ENCODE data around the gene ZC3H8. TPM values are rescaled to one million over a fixed set of nuclear protein-coding genes. Genes with fewer than 3 reads are reported as not detected.

ZC3H8 gene
- polyA plus RNA-seq, 12 donors, result 10.2 to 27.1 (median 16.9) TPM; not detected in 1

DNA sequence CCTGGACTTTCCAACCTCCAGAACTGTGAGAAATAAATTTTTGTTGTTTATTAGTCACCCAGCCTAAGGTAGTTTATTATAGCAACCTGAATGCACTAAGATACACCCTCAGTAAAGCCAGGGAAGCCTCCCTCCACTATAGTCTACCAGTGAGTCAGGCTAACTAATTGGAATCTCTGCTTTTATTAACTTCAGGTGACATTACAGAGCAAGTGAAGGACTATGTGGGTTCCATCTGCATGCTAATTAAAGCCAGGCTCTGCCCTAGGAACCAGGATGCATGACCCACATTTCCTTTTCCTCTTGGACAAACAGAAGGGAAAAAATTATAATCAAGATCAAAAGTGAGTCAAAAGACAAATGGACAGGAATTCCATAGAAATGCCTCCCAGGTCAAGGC lies 56.1 kb downstream of the ZC3H8 start:
- no peak for DNase-seq

DNA sequence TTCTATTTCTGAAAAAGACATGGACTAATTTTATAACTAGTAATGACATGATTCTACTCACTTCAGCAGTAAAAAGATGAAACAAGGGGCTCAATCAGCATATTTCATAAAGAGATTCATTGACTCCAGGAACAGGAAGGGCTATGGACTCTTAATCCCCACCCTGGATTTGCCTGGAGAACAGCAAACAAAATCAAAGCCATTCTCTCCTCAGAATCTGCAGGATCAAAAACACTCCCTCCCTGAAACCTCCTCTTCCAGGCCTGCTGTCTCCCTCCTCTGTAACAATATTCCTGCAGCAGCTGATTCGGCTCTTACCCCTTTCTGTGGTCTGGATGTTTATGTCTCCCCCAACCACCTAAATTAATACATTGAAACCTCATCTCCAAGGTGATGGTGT lies 57.0 kb downstream of the ZC3H8 start:
- DNase-seq, result no peak

DNA sequence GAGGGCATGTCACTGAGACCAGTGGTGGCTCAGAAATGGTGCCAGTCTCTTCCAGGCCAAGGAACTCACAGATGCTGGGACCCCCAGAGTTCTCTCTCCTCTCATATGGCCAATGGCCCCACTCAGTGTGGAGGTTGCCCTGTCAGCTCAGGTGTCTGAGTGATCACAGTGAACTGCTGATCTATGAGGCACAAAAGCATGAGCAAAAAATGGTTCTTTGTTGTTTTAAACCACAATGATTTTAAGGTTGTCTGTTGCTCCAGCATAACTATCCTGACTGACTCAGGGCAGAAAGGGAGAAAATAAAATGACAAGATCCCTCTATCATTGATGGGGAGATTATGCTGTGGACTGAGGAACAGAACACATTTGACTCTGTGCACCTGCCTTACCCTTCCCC lies 58.9 kb downstream of the ZC3H8 start:
- DNase-seq, result no peak

DNA sequence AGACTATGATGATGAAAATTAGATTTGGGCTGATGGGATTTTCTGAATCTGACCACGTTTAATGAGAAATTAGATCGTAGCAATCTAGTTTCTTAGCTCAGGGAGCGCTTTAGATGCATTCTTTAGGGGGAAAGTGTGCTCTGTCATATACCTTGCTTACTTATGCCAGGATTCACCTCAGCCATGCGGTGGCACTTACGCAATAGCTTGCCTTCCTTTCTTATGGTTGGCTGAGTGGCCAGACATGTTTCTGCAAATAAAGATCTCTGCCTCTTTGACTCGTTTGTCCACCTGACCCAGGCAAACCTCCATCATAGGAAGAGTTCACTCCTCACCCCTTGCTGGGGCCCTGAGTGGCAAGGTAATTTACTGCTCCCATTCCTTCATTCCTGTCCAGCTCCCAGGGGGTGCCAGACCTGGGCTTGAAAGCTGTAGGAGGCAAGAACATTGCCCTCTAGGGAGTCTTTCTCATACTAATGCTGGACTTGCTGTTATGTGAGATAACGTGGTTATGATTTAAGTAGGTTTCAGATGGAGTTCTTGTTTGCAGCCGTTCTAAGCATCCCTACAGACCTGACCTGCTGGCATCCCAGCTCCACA lies 59.6 kb downstream of the ZC3H8 start:
- DNase-seq, result no peak

DNA sequence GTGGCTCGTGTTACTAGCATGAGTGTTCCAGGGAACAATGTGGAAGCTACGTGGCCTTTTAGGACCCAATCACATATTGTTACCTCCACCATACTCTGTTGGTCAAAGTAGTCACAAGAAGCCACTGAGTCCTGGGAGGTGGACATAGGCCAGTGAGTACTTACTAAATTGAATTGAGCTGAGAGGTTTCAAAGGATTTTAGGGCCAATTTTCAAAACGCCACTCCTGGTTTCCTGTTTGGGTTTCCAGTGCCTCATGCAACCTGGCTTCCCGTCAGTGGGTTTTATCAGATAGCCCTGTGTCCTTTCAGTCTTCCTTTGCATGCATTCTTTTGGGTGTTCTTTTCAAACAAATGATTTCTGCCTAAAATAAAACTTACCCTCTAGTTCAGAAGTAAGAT lies 60.4 kb downstream of the ZC3H8 start:
- DNase-seq, result no peak

GRCh38 chr2:112194028-112194427 lies 60.8 kb downstream of the ZC3H8 start:
- DNase-seq, result no peak

DNA sequence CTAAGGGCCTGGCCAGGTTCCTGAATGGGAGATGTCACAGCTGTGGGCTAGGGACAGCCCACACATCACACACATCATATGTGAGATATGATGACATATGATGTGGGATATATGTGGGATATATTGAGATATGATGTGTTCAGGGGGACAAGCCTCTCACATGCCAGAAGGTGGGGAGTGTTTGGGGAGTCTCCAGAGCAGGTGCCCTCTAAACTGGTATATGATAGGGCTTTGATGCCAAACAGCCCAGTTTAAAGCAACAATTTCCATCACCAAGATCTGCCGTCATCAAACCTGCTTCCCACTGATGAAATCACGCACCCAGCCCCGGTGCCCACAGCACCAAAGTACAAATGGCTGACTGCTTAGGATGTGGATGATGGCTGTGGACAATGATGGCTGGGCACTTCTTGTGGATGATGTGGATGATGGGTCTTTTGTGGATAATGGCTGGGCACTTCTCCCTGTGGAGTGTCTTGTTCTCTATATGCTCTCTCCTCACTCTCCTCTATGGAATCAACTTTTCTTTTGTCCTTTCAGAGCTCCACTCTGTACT lies 65.8 kb downstream of the ZC3H8 start:
- no peak for DNase-seq

DNA sequence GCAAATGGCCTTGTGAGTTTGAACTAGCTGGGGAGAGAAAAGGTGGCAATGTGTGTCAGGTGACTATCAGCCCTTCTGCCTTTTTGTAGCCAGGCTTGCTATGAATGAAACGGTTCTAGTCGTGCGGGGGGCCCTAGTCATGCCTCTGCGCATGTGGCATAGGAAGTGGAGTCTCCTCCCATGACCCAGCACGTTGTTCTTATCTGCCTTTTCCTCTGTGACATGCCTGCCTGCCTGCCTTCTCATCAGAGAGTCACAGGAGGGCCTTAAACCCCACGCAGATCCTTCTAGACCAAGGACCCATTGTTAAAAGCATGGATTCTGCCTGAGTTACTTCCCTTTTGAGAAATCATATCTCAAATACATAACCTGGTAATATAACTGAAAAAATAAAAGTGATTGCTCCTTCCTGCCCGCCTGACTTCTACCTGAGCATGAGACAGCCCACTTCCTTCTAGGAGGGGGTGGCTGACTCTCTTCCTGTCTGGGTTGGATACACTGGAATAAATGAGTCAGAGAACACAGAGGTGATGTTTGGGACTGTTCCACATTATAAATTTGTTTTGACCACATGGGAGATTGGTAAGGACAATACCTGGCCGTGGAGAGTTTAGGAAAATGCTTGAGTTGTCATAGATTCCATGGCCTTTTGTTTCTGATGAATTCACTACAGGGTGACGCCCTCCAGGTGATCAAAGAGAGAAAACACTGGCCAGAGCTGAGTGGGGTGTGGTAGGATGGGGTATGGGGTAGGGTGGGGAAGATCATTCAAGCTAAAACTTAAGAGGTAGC lies 66.8 kb downstream of the ZC3H8 start:
- no peak for DNase-seq

DNA sequence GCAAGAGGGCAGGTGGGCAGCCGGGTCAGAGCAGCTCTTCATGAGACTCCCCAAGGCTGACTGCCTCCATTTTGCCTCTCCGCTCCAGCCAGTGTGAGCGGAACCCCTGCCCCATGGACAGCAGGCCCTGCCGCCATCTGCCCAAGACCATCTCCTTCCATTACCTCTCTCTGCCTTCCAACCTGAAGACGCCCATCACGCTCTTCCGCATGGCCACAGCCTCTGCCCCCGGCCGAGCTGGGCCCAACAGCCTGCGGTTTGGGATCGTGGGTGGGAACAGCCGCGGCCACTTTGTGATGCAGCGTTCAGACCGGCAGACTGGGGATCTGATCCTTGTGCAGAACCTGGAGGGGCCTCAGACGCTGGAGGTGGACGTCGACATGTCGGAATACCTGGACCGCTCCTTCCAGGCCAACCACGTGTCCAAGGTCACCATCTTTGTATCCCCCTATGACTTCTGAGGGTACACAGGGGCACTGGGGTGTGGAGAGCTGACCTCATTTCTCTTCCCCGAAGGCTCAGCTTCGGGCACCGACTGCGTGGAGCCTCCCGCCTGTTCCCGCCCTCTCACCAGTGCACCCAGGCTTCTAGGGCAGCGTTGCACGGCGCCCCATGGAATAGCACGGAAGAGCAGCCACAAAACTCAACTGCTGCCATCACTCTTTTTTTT lies 67.7 kb downstream of the ZC3H8 start:
- DNase-seq, result no peak

DNA sequence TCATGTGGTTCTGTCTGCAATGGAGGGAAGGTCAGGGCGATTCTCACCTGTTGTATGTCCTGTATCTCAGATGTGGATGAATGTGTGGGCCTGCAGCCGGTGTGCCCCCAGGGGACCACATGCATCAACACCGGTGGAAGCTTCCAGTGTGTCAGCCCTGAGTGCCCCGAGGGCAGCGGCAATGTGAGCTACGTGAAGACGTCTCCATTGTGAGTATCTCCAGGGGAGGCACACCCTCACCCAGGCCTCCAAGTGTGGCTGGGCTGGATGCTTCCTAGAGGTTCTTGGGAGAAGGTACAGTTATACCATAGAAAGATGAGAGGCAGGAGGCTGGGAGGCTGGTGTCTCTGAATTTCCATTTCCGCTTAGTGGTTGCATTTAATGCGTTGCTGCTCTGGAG lies 69.7 kb downstream of the ZC3H8 start:
- DNase-seq, result no peak

DNA sequence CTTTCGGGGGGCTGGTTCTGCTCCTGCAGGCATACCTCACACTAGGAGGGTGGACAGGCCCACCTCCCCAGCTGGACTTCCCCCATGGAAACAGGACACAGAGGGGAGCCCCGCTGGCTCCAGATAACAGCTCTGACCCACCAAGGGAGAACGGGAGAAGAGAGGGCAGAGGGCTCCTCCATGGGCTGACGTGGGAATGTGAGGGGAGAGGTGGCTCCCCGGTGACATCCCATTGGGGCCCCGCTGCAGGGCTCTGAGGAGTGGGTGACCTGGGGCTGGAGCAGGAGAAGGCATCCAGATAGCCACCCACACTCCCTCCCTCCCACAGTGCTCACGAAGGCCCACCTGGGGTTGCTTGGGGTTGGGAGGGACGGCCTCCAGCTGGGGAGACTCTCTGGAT lies 70.7 kb downstream of the ZC3H8 start:
- no peak for DNase-seq

GRCh38 chr2:112183327-112184025 lies 71.4 kb downstream of the ZC3H8 start:
- DNase-seq, result no peak

DNA sequence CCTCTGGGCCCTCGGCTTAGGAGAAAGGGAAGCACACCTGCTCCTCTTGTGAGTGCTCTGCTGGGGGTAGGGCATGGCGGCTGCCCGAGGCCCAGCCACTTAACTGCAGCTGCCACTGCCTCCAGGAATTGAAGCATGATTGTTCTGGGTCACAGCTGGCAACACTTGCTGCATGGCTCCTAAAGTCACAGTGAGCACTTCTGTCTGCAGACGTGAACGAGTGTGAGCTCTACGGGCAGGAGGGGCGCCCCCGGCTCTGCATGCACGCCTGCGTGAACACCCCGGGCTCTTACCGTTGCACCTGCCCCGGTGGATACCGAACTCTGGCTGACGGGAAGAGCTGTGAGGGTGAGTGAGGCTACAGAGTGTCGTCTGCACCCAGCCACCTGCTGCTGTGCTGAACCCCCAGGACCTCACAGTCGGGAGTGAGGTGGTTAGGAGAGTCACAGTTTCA lies 72.2 kb downstream of the ZC3H8 start:
- DNase-seq, result no peak

GRCh38 chr2:112181571-112182290 lies 73.1 kb downstream of the ZC3H8 start:
- DNase-seq, result no peak

DNA sequence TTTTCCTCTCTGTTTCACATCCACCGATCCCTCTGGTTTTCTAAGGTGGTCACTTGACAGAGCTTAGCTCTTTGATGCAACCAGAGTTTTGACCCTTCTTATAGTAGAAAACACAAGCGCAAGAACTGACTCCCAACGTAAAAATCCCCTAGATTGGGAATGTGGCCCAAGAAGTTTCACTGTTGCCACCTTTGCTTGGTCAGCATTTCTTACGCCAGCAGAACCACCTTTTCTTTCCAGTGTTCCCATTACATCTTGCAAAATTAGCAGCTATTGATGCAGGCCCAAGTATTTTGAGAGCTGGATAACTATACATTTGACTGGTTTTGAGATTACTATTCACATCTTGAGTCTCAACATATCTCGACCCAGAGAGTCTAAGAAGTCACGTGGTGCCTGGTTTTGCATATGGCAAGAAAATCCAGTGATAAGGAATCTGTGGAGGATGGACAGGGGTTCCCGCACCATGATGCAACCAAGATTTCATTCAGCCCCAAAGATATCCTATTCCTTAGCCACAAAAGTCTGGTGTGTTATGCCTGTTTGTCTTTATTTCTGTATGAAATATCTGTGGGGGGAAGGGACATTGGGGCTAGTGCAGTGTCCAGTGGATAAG lies 78.8 kb downstream of the ZC3H8 start:
- no peak for DNase-seq

DNA sequence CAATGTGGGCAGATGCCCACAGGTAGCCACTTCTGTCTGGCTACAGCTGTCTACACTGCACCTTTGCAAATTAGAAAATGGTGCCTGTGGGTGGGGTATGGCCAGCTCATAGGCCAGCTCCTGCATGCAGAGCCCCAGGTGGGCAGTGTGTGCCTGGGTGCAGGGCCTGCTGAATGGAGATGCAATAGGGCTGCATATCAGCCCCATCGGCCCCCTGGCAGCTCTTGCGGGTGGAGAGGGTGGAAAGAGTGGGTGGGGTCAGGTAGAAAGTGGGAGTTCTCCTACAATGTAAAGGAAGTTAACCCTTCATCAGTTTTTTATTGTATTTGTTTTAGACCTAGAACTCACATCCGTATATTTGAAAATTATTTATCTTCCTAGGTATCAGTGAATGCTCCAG lies 79.5 kb downstream of the ZC3H8 start:
- DNase-seq, result no peak

GRCh38 chr2:112174383-112174782 lies 80.5 kb downstream of the ZC3H8 start:
- no peak for DNase-seq

DNA sequence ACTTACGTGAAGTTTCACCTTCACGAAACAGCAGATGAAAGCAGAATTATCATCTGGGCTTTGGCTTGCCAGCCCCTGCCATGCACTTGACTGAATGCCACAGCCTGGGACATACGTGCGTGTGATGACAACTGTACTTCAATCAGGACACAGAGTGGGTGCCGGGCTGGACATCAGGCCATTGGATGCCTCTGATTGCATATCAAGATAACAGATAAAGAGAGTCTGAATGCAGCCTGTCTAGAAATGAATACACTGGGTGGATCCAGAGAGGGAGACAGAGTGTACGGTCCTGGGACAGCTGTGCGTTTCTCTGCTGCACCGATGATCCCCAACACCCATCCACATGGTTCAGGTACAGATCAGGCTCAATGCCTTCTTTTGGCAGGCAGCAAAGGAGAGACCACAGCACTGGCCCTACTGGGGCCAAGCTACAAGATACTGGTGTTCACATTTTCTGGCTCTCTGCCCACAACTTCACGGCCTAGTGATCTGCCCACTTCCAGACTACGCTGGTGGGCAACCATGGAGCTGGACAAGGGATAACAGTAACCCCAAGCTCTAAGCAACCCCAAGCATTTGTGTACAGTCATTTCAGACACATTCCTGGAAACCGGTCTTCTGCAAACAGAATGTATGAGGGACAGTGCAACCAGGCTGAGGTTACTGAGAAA lies 81.1 kb downstream of the ZC3H8 start:
- no peak for DNase-seq

- DNase-seq, result no peak
These were observed 84.3 kb downstream of the ZC3H8 start for GRCh38 chr2:112170495-112170894.

DNA sequence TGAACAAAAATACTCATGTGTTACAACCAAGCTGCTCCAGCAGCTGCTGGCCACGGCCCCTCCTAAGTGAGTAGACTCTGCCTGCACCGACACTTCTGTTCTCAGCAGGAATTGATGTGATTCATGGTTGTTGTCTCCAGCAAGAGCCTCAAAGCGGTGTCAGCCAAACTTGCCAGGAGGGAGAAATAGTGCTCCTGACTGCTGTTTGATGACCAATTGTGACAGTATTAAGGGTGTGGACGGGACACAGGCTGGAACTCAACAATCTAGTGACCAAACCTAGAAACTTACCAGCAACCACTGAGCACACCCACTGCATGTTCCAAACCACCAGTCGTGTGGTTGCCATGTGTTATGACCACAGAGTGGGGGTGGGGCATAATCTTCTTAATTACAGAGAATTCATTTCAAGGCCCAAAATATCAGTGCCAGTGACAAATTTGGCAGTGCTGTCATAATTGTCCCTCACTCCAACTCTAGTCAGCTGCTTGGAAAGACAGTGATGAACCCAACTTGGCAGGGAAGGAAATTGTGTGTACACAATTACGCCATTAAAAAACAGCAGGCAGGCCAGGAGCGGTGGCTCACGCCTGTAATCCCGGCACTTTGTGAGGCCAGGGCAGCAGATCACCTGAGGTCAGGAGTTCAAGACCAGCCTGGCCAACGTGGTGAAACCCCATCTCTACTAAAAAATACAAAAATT lies 86.3 kb downstream of the ZC3H8 start:
- DNase-seq, result no peak

Data from muscle of arm (tissue), 12 donors.